Thoracic aorta endothelial cell (primary cell): Measurements from ENCODE around the gene MTRF1. TPM values are rescaled to one million over a fixed set of nuclear protein-coding genes. Genes with fewer than 3 reads are reported as not detected.

Experiments
- total RNA-seq: library from RNA; depleted of rRNA; stranded (reverse); fragments of >200 nt; gene quantifications from 2 replicates; pipeline ENCODE4 v1.2.3, GENCODE V29; 2012

Gene MTRF1, protein sequence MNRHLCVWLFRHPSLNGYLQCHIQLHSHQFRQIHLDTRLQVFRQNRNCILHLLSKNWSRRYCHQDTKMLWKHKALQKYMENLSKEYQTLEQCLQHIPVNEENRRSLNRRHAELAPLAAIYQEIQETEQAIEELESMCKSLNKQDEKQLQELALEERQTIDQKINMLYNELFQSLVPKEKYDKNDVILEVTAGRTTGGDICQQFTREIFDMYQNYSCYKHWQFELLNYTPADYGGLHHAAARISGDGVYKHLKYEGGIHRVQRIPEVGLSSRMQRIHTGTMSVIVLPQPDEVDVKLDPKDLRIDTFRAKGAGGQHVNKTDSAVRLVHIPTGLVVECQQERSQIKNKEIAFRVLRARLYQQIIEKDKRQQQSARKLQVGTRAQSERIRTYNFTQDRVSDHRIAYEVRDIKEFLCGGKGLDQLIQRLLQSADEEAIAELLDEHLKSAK
- 16.4 and 18.1 TPM in 2 replicates for total RNA-seq

DNA sequence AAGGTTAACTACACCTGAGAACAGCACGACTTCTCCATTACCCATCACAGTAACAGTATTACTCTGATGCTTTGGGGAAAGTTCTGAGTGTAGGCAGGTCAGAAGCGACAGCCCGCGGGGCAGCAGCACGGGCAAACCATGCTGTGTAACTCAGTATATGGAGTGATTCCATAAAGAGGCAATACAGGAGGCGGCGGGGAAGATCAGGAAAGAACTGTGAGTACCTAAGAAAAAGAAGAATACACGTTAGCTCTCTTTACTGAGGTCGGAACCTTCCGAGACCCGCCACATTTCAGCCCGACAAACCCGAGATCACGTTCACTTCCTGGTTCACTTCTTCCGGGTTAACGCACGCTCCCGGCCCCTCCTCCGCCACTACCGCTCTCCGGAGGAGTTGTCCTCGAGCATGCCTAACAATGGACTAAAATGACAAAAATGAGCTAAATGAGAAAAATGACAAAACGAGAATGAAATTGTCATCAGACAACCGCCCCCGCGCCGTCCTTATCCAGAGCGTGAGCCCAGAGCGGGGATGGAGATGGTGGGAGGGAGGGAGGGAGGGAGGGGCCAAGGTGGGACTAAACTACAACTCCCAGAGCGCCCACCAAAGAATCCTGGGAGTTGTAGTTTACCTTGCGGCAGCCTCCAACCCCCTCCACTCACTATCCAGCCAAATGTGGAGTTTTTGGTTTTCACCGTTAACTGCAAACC lies at the start of gene MTRF1:
MTRF1 (minus strand) TSS at position 316 of the 711 bp plus-strand sequence. CDS start 2,669 bp downstream, outside the sequence.

GRCh38 chr13:41310963-41311405 lies 47.6 kb upstream of the MTRF1 start, which contains the start of gene NAA16:
Gene NAA16 (plus strand): TSS chr13:41311267. CDS start chr13:41311529, 262 bp downstream.

DNA sequence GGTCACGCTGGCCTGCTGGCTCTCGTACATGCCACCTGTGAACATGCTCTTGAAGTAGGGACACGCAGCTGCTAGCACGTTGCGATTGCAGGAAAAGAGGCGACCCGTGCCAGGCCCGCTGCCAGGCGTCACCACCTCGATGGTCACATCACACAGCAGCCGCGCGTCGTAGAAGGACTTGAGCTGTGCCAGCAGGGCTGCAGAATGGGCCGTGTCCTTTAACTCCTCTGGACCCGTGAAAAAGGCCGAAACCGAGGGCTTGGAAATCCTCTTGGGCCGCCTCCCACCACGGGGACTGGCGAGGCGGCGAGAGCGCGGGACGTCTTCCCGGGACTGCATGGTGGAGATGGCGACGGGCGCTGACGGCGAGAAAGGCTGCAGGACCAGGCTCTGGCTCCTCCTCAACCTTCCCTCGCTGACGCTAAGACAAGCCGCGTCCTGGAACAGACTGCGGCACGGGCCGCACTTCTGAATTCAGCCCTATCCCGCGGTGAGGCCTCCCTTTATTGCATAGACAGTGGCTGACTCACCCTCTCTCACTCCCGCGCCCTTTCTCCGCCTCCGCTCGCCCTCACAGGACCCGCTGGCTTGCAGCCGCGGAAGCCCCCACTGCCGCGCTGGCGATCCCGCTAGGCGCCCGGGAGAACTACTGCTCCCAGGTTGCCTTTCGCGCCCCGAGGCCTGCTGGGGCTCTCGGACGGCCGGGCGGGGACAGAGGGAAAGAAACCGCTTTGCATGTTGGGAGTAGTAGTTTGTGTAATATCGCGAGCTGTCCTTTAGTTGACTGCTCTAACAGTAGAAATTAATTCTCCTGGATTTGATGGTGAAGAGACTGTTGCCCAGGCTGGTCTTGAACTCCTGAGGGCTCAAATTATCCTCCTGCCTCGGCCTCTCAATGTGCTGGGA lies 69.2 kb downstream of the MTRF1 start, which contains the start of gene KBTBD7:
KBTBD7 (minus strand) TSS at position 651 of the 906 bp plus-strand sequence; CDS start at position 339, 312 bp downstream.

Other genes starting within 250 kb of the MTRF1 start
- gene ELF1, start 244.3 kb downstream of the MTRF1 start, total RNA-seq = 85.9 and 92.4 TPM in 2 replicates
- gene WBP4, start 202.1 kb downstream of the MTRF1 start, total RNA-seq = 10.3 and 11.0 TPM in 2 replicates
- gene KBTBD6, start 130.8 kb downstream of the MTRF1 start, total RNA-seq = 12.5 and 14.3 TPM in 2 replicates
- 5.2 and 6.2 TPM in 2 replicates for gene KBTBD7, start 69.0 kb downstream of the MTRF1 start, total RNA-seq
- gene NAA16, start 47.7 kb upstream of the MTRF1 start, total RNA-seq = 23.0 and 30.9 TPM in 2 replicates
- gene RGCC, start 194.0 kb upstream of the MTRF1 start, total RNA-seq = 17.0 and 23.0 TPM in 2 replicates